HUES64 (cell line): ENCODE data around the gene ITGA1.

Experiments used
- H3K27ac ChIP-seq: 2 replicates; pipeline ENCODE4 v1.7.0; 2013; ENCODE audit warnings: low read depth, low read length, inconsistent platforms
- H3K27me3 ChIP-seq: 2 replicates; pipeline ENCODE4 v1.6.1; 2013; ENCODE audit warnings: mild to moderate bottlenecking, low read length; ENCODE audit not compliant: insufficient read depth
- H3K36me3 ChIP-seq: 2 replicates; pipeline ENCODE4 v1.6.1; 2013; ENCODE audit warnings: mild to moderate bottlenecking, low read length; ENCODE audit not compliant: insufficient read depth
- H3K4me1 ChIP-seq: 2 replicates; pipeline ENCODE4 v1.6.1; 2013; ENCODE audit warnings: mild to moderate bottlenecking, low read length, moderate library complexity; ENCODE audit not compliant: insufficient read depth
- H3K4me3 ChIP-seq: 2 replicates; pipeline ENCODE4 v1.5.1; 2013; ENCODE audit warnings: mild to moderate bottlenecking, low read length, moderate library complexity
- H3K9ac ChIP-seq: 2 replicates; pipeline ENCODE4 v1.6.1; 2013; ENCODE audit warnings: mild to moderate bottlenecking, low read depth, low read length
- H3K9me3 ChIP-seq: 2 replicates; pipeline ENCODE4 v1.6.1; 2013; ENCODE audit warnings: low read depth, low read length; ENCODE audit not compliant: insufficient read depth
- WGBS: fragments of 150-250, 120-280 bp; methylation state at CpG from one replicate; pipeline ENCODE4 v1.1.7; 2013; ENCODE audit warnings: missing lambda C conversion rate; 5-methylcytosine and 5-hydroxymethylcytosine counted together

Gene ITGA1

GRCh38 chr5:52988335-52989024, 200.8 kb downstream of the ITGA1 start:
- 12% methylated on average over 16 of the region's 16 CpGs for WGBS
- Histone ChIP-seq H3K9ac (peak overlapping the region; percentile 56), H3K27me3 (peaks cover 35% of the 10 kb centered on the region), H3K36me3 (no peaks in the 10 kb centered on the region), H3K27ac (no peak overlapping the region), H3K4me3 (peak overlapping the region; percentile 65), H3K4me1 (peaks cover 15% of the 10 kb centered on the region), H3K9me3 (no peaks in the 10 kb centered on the region)

GRCh38 chr5:52989025-52989780, 201.5 kb downstream of the ITGA1 start, which contains the start of gene ITGA2:
ITGA2 (plus strand) TSS chr5:52989352; CDS start chr5:52989469, 117 bp downstream.
- H3K4me3 ChIP-seq, result peak within 1 kb of the TSS; percentile 65
- no peaks in the 10 kb centered on the region for H3K36me3 ChIP-seq
- peak within 1 kb of the TSS; percentile 56 for H3K9ac ChIP-seq
- no peak within 1 kb of the TSS for H3K27ac ChIP-seq
- peaks cover 35% of the 10 kb centered on the region for H3K27me3 ChIP-seq
- H3K9me3 ChIP-seq, result no peaks in the 10 kb centered on the region
- peaks cover 7% of the 10 kb centered on the region; the same call in 1 of the 2 replicates for H3K4me1 ChIP-seq
- WGBS, result under 1% methylated on average over 64 of the region's 64 CpGs

GRCh38 chr5:52989781-52990527, 202.2 kb downstream of the ITGA1 start:
- no peak overlapping the region for H3K27ac ChIP-seq
- H3K9ac ChIP-seq, result peak overlapping the region; percentile 51
- peaks cover 7% of the 10 kb centered on the region; the same call in 1 of the 2 replicates for H3K4me1 ChIP-seq
- H3K4me3 ChIP-seq, result peak overlapping the region; percentile 65
- no peaks in the 10 kb centered on the region for H3K9me3 ChIP-seq
- WGBS, result 8% methylated on average over 27 of the region's 27 CpGs
- H3K27me3 ChIP-seq, result peaks cover 35% of the 10 kb centered on the region
- no peaks in the 10 kb centered on the region; the same call in 1 of the 2 replicates for H3K36me3 ChIP-seq

- Histone ChIP-seq H3K9ac (no peak overlapping the region), H3K4me1 (peaks cover 7% of the 10 kb centered on the region; the same call in 1 of the 2 replicates), H3K27ac (no peak overlapping the region), H3K27me3 (peaks cover 35% of the 10 kb centered on the region), H3K9me3 (no peaks in the 10 kb centered on the region), H3K4me3 (peak overlapping the region; percentile 65), H3K36me3 (no peaks in the 10 kb centered on the region; the same call in 1 of the 2 replicates)
- 79% methylated on average over 4 of the region's 4 CpGs for WGBS
These were observed 202.8 kb downstream of the ITGA1 start for GRCh38 chr5:52990528-52990925.

- 96% methylated on average over 2 of the region's 2 CpGs for WGBS
- Histone ChIP-seq H3K36me3 (no peaks in the 10 kb centered on the region; the same call in 1 of the 2 replicates), H3K4me1 (peaks cover 7% of the 10 kb centered on the region; the same call in 1 of the 2 replicates), H3K4me3 (no peak overlapping the region), H3K27me3 (peaks cover 27% of the 10 kb centered on the region), H3K9me3 (no peaks in the 10 kb centered on the region), H3K27ac (no peak overlapping the region), H3K9ac (no peak overlapping the region)
These were observed 205.7 kb downstream of the ITGA1 start for GRCh38 chr5:52993367-52993766.

- peaks cover 7% of the 10 kb centered on the region; the same call in 1 of the 2 replicates for H3K4me1 ChIP-seq
- no peak overlapping the region for H3K4me3 ChIP-seq
- no peak overlapping the region for H3K27ac ChIP-seq
- no peaks in the 10 kb centered on the region for H3K9me3 ChIP-seq
- peaks cover 18% of the 10 kb centered on the region for H3K27me3 ChIP-seq
- no peaks in the 10 kb centered on the region; the same call in 1 of the 2 replicates for H3K36me3 ChIP-seq
- H3K9ac ChIP-seq, result no peak overlapping the region
- WGBS, result 98% methylated on average over 1 of the region's 1 CpG
These were observed 206.6 kb downstream of the ITGA1 start for GRCh38 chr5:52994266-52994665.

- Histone ChIP-seq H3K27ac (no peak overlapping the region), H3K9me3 (no peaks in the 10 kb centered on the region), H3K4me1 (peaks cover 7% of the 10 kb centered on the region; the same call in 1 of the 2 replicates), H3K9ac (no peak overlapping the region), H3K27me3 (peaks cover 10% of the 10 kb centered on the region), H3K36me3 (no peaks in the 10 kb centered on the region; the same call in 1 of the 2 replicates), H3K4me3 (no peak overlapping the region)
- 91% methylated on average over 1 of the region's 1 CpG for WGBS
These were observed 207.4 kb downstream of the ITGA1 start for GRCh38 chr5:52995095-52995494.

GRCh38 chr5:52995914-52996313, 208.2 kb downstream of the ITGA1 start:
- no peak overlapping the region for H3K9ac ChIP-seq
- peaks cover 3% of the 10 kb centered on the region; the same call in 1 of the 2 replicates for H3K27me3 ChIP-seq
- no peak overlapping the region for H3K27ac ChIP-seq
- H3K9me3 ChIP-seq, result no peaks in the 10 kb centered on the region
- WGBS, result 97% methylated on average over 1 of the region's 1 CpG
- no peak overlapping the region for H3K4me3 ChIP-seq
- no peaks in the 10 kb centered on the region; the same call in 1 of the 2 replicates for H3K36me3 ChIP-seq
- H3K4me1 ChIP-seq, result 0 out of 2 replicates have a peak, but pooled peaks cover under 1% of the 10 kb centered on the region

GRCh38 chr5:52996979-52997378, 209.3 kb downstream of the ITGA1 start:
- Histone ChIP-seq H3K27ac (no peak overlapping the region), H3K9me3 (no peaks in the 10 kb centered on the region), H3K4me3 (no peak overlapping the region), H3K9ac (no peak overlapping the region), H3K27me3 (no peaks in the 10 kb centered on the region), H3K36me3 (no peaks in the 10 kb centered on the region; the same call in 1 of the 2 replicates), H3K4me1 (no peaks in the 10 kb centered on the region)
- 100% methylated on average over 1 of the region's 1 CpG for WGBS

GRCh38 chr5:52997424-52997823, 209.7 kb downstream of the ITGA1 start:
- WGBS, result 90% methylated on average over 6 of the region's 6 CpGs
- H3K9me3 ChIP-seq, result no peaks in the 10 kb centered on the region
- H3K27me3 ChIP-seq, result no peaks in the 10 kb centered on the region
- no peaks in the 10 kb centered on the region; the same call in 1 of the 2 replicates for H3K36me3 ChIP-seq
- no peak overlapping the region for H3K4me3 ChIP-seq
- no peak overlapping the region for H3K27ac ChIP-seq
- no peaks in the 10 kb centered on the region for H3K4me1 ChIP-seq
- H3K9ac ChIP-seq, result no peak overlapping the region
